Naive B cell (primary cell): ENCODE measurements around the gene LARP4B. TPM values are rescaled to one million over a fixed set of nuclear protein-coding genes. Genes with fewer than 3 reads are reported as not detected.

Source experiments
- ATAC-seq, 2 donors: fragments of 150-1000 bp; cut with Tn5 transposase; 2 replicates each; pipeline ENCODE4 v1.10.0; 2021; ENCODE audit warnings: low read depth in 2 of 2, mild to moderate bottlenecking in 2 of 2, moderate library complexity in 2 of 2
- DNase-seq: peaks from one replicate; pipeline ENCODE4 v3.0.0; 2022
- H3K27ac Mint-ChIP-seq, 6 donors: one replicate each; pipeline ENCODE4 v1.8.0; 2020 to 2022; ENCODE audit warnings: mild to moderate bottlenecking in 6 of 6, mixed read lengths in 6 of 6, moderate library complexity in 5 of 6, inconsistent platforms in 2 of 6
- H3K27me3 Mint-ChIP-seq, 3 donors: one replicate each; pipeline ENCODE4 v1.8.0; 2021 to 2022; ENCODE audit warnings: mixed read lengths in 3 of 3, mild to moderate bottlenecking in 1 of 3
- H3K36me3 Mint-ChIP-seq, 2 donors: one replicate each; pipeline ENCODE4 v1.8.0; 2020 to 2022; ENCODE audit warnings: mixed read lengths in 2 of 2, inconsistent platforms in 1 of 2, mild to moderate bottlenecking in 1 of 2
- H3K4me1 Mint-ChIP-seq, 3 donors: one replicate each; pipeline ENCODE4 v1.8.0; 2020 to 2022; ENCODE audit warnings: mixed read lengths in 3 of 3, inconsistent platforms in 1 of 3, mild to moderate bottlenecking in 1 of 3, moderate library complexity in 1 of 3
- H3K4me3 Mint-ChIP-seq, 8 donors: one replicate each; pipeline ENCODE4 v1.8.0; 2020 to 2022; ENCODE audit warnings: mild to moderate bottlenecking in 8 of 8, mixed read lengths in 8 of 8, moderate library complexity in 8 of 8, inconsistent platforms in 2 of 8
- H3K9me3 Mint-ChIP-seq, 7 donors: one replicate each; pipeline ENCODE4 v1.8.0; 2020 to 2022; ENCODE audit warnings: mixed read lengths in 7 of 7, mild to moderate bottlenecking in 5 of 7, inconsistent platforms in 2 of 7, moderate library complexity in 1 of 7
- polyA plus RNA-seq, 6 donors: library from polyadenylated mRNA; unstranded; fragments of 300-500 nt; fragmentation: Illumina TruSeq; gene quantifications; one replicate each; pipeline ENCODE4 v1.2.3, GENCODE V29; 2021; ENCODE audit warnings: low read depth in 6 of 6

The LARP4B gene
- polyA plus RNA-seq, 6 donors from 2014 or later = 19.3 to 42.8 (median 33.1) TPM

GRCh38 chr10:929960-930624, 1.4 kb downstream of the LARP4B start:
- Mint-ChIP-seq H3K27ac (peak overlapping the region; percentile 95 to 97 (median 97)), H3K4me1 (peaks cover 36 to 46% (median 42%) of the 10 kb centered on the region in 3 donors), H3K27me3 (no peaks in the 10 kb centered on the region), H3K9me3 (no peaks in the 10 kb centered on the region), H3K4me3 (peak overlapping the region; percentile 91 to 98 (median 93)), H3K36me3 (no peaks in the 10 kb centered on the region)
- ATAC-seq = peak; percentile 14 to 15
- peak; percentile 56 for DNase-seq

- DNase-seq = no peak
- H3K27ac Mint-ChIP-seq = peak overlapping the region in 2 of 6 donors; percentile 11 to 36
- H3K4me1 Mint-ChIP-seq = peaks cover 44 to 64% (median 63%) of the 10 kb centered on the region in 3 donors
- H3K4me3 Mint-ChIP-seq = peak overlapping the region in 3 of 8 donors; percentile 7 to 64 (median 35)
- ATAC-seq = no peak
- no peaks in the 10 kb centered on the region for H3K36me3 Mint-ChIP-seq
- no peaks in the 10 kb centered on the region for H3K9me3 Mint-ChIP-seq
- no peaks in the 10 kb centered on the region for H3K27me3 Mint-ChIP-seq
These were observed 4.4 kb downstream of the LARP4B start for GRCh38 chr10:927131-927530.

GRCh38 chr10:926075-926698, 5.3 kb downstream of the LARP4B start:
- Mint-ChIP-seq H3K4me1 (peaks cover 47 to 73% (median 69%) of the 10 kb centered on the region in 3 donors), H3K9me3 (no peaks in the 10 kb centered on the region), H3K36me3 (no peaks in the 10 kb centered on the region), H3K27me3 (no peaks in the 10 kb centered on the region), H3K27ac (peak overlapping the region in 1 of 6 donors; percentile 31), H3K4me3 (peak overlapping the region in 1 of 8 donors; percentile 16)
- DNase-seq = no peak
- no peak for ATAC-seq

- Mint-ChIP-seq H3K36me3 (no peaks in the 10 kb centered on the region), H3K4me3 (peak overlapping the region in 2 of 8 donors; percentile 2 to 62), H3K9me3 (no peaks in the 10 kb centered on the region), H3K27me3 (no peaks in the 10 kb centered on the region), H3K27ac (peak overlapping the region in 4 of 6 donors; percentile 4 to 87 (median 36)), H3K4me1 (peaks cover 35 to 74% (median 59%) of the 10 kb centered on the region in 3 donors)
- no peak for DNase-seq
- no peak for ATAC-seq
These were observed 7.0 kb downstream of the LARP4B start for GRCh38 chr10:924524-924859.

GRCh38 chr10:923844-924523, 7.5 kb downstream of the LARP4B start:
- peak overlapping the region in 1 of 8 donors; percentile 62 for H3K4me3 Mint-ChIP-seq

GRCh38 chr10:921471-922414, 9.8 kb downstream of the LARP4B start:
- ATAC-seq = no peak
- Mint-ChIP-seq H3K4me3 (peak overlapping the region in 1 of 8 donors; percentile 29), H3K36me3 (no peaks in the 10 kb centered on the region)

More at GRCh38 chr10:923844-924523, 7.5 kb downstream of the LARP4B start:
- no peaks in the 10 kb centered on the region for H3K9me3 Mint-ChIP-seq
- ATAC-seq = no peak
- peaks cover 36 to 74% (median 58%) of the 10 kb centered on the region in 3 donors for H3K4me1 Mint-ChIP-seq
- no peaks in the 10 kb centered on the region for H3K36me3 Mint-ChIP-seq
- no peak for DNase-seq
- H3K27ac Mint-ChIP-seq = peak overlapping the region in 2 of 6 donors; percentile 9 to 64
- H3K27me3 Mint-ChIP-seq = no peaks in the 10 kb centered on the region

GRCh38 chr10:920450-920849, 11.1 kb downstream of the LARP4B start:
- Mint-ChIP-seq H3K4me1 (peaks cover 19 to 50% (median 34%) of the 10 kb centered on the region in 3 donors), H3K27ac (peak overlapping the region in 1 of 6 donors; percentile 7), H3K4me3 (no peak overlapping the region), H3K27me3 (no peaks in the 10 kb centered on the region), H3K9me3 (no peaks in the 10 kb centered on the region), H3K36me3 (no peaks in the 10 kb centered on the region)
- DNase-seq (no peak), ATAC-seq (no peak)

More at GRCh38 chr10:921471-922414, 9.8 kb downstream of the LARP4B start:
- no peak for DNase-seq
- Mint-ChIP-seq H3K27me3 (no peaks in the 10 kb centered on the region), H3K27ac (peak overlapping the region in 2 of 6 donors; percentile 38 to 66), H3K9me3 (no peaks in the 10 kb centered on the region), H3K4me1 (peaks cover 25 to 53% (median 40%) of the 10 kb centered on the region in 3 donors)

GRCh38 chr10:919481-919880, 12.0 kb downstream of the LARP4B start:
- Mint-ChIP-seq H3K36me3 (no peaks in the 10 kb centered on the region), H3K27ac (peak overlapping the region in 3 of 6 donors; percentile 2 to 84 (median 7)), H3K9me3 (no peaks in the 10 kb centered on the region), H3K4me3 (no peak overlapping the region), H3K27me3 (no peaks in the 10 kb centered on the region), H3K4me1 (peaks cover 15 to 50% (median 27%) of the 10 kb centered on the region in 3 donors)
- no peak for DNase-seq
- ATAC-seq = no peak

GRCh38 chr10:917999-918398, 13.5 kb downstream of the LARP4B start:
- H3K27me3 Mint-ChIP-seq = no peaks in the 10 kb centered on the region
- ATAC-seq (no peak), DNase-seq (no peak)
- no peak overlapping the region for H3K4me3 Mint-ChIP-seq
- H3K9me3 Mint-ChIP-seq = no peaks in the 10 kb centered on the region
- peaks cover 12 to 47% (median 24%) of the 10 kb centered on the region in 3 donors for H3K4me1 Mint-ChIP-seq
- H3K36me3 Mint-ChIP-seq = no peaks in the 10 kb centered on the region
- H3K27ac Mint-ChIP-seq = no peak overlapping the region

- Mint-ChIP-seq H3K27me3 (no peaks in the 10 kb centered on the region), H3K36me3 (no peaks in the 10 kb centered on the region), H3K4me3 (no peak overlapping the region), H3K4me1 (peaks cover 12 to 46% (median 24%) of the 10 kb centered on the region in 3 donors), H3K27ac (no peak overlapping the region), H3K9me3 (no peaks in the 10 kb centered on the region)
- ATAC-seq (no peak), DNase-seq (no peak)
These were observed 14.1 kb downstream of the LARP4B start for GRCh38 chr10:917416-917720.

- Mint-ChIP-seq H3K27ac (peak overlapping the region in 1 of 6 donors; percentile 88), H3K27me3 (no peaks in the 10 kb centered on the region), H3K4me1 (peaks cover 12 to 46% (median 19%) of the 10 kb centered on the region in 3 donors), H3K9me3 (no peaks in the 10 kb centered on the region), H3K4me3 (no peak overlapping the region), H3K36me3 (no peaks in the 10 kb centered on the region)
- ATAC-seq = no peak
- DNase-seq = no peak
These were observed 14.6 kb downstream of the LARP4B start for GRCh38 chr10:916716-917415.

GRCh38 chr10:909831-910230, 21.7 kb downstream of the LARP4B start:
- peaks cover 6 to 13% of the 10 kb centered on the region in 2 donors for H3K36me3 Mint-ChIP-seq
- H3K4me1 Mint-ChIP-seq = peaks cover 24 to 31% (median 26%) of the 10 kb centered on the region in 3 donors
- ATAC-seq (no peak), DNase-seq (no peak)
- H3K4me3 Mint-ChIP-seq = no peak overlapping the region
- H3K27me3 Mint-ChIP-seq = no peaks in the 10 kb centered on the region
- H3K27ac Mint-ChIP-seq = peak overlapping the region in 3 of 6 donors; percentile 17 to 40 (median 36)
- H3K9me3 Mint-ChIP-seq = no peaks in the 10 kb centered on the region
